Vagina (tissue), 2 donors: ENCODE measurements around the gene PRKCE. TPM values are rescaled to one million over a fixed set of nuclear protein-coding genes. Genes with fewer than 3 reads are reported as not detected.

Experiments used
- DNase-seq, 2 donors: peaks; one replicate each; pipeline ENCODE4 v3.0.0-alpha.2; 2017; ENCODE audit errors: extremely low spot score in 2 of 2
- H3K27ac ChIP-seq: fragments of 200-600 bp; sonication (generic); one replicate; pipeline ENCODE4 v1.5.1; 2019
- H3K27me3 ChIP-seq: fragments of 200-600 bp; sonication (generic); one replicate; pipeline ENCODE4 v1.5.1; 2019
- H3K36me3 ChIP-seq, 2 donors: fragments of 200-600 bp; sonication (generic); one replicate each; pipeline ENCODE4 v1.5.1; 2017 to 2019
- H3K4me1 ChIP-seq: fragments of 200-600 bp; sonication (generic); one replicate; pipeline ENCODE4 v1.5.1; 2019
- H3K4me3 ChIP-seq, 2 donors: fragments of 200-600 bp; sonication (generic); 1 replicate in 1 of 2; 2 replicates in 1 of 2; pipeline ENCODE4 v1.5.1; 2016 to 2019
- H3K9me3 ChIP-seq: fragments of 200-600 bp; sonication (generic); one replicate; pipeline ENCODE4 v1.5.1; 2019
- POLR2A ChIP-seq, 2 donors: fragments of 450-650 bp; IDR thresholded peaks; one replicate each; pipeline ENCODE4 v1.6.1; 2017; ENCODE audit warnings: antibody characterized with exemption in 2 of 2, mild to moderate bottlenecking in 2 of 2, moderate library complexity in 2 of 2
- POLR2AphosphoS5 ChIP-seq, 2 donors: sonication (generic); formaldehyde crosslinking; IDR thresholded peaks; one replicate each; pipeline ENCODE4 v1.9.0; 2017; ENCODE audit warnings: antibody characterized with exemption in 2 of 2, mild to moderate bottlenecking in 2 of 2, low read depth in 1 of 2; ENCODE audit not compliant: insufficient read depth in 1 of 2
- intact Hi-C: fragments of 100-400 bp; cut with DNase I; formaldehyde crosslinking; loops from one replicate; pipeline ENCODE4 v1.15.1; 2023
- total RNA-seq: library from RNA; depleted of rRNA; stranded (reverse); fragments of >200 nt; gene quantifications from one replicate; pipeline ENCODE4 v1.2.3, GENCODE V29; 2016
- TF ChIP-seq, protein P1 (sequence below), 3 experiments: fragments of 450-650 bp in 2 of 3; fragments of 200-600 bp in 1 of 3; sonication (generic) in 1 of 3; IDR thresholded peaks; one replicate each; pipeline ENCODE4 v1.5.1; 2017 to 2019; ENCODE audit warnings: antibody characterized with exemption in 3 of 3, mild to moderate bottlenecking in 2 of 3, moderate library complexity in 2 of 3

PRKCE gene
- total RNA-seq, 1 donor from 2014 or later = 11.8 TPM

DNA sequence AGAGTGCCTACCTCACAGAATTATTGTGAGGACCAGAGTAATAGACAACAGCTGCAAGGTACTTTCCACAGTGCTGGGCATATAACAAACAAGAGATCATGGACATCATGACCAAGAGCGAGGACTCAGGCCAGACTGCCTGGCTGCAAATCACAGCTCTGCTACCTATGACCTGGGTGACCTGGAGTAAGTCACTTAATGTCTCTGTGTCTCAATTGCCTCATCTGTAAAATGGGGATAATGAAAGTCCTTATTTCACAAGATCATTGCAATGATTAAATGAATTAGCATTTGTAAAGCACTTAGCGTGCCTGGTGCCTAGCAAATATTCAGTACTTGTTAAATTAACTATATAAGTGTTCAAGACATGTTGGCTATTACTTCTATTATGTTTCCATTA, 59.7 kb downstream of the PRKCE start:
- Histone ChIP-seq H3K4me1 (peaks cover 11% of the 10 kb centered on the region), H3K36me3 (no peaks in the 10 kb centered on the region), H3K9me3 (no peaks in the 10 kb centered on the region), H3K27me3 (no peaks in the 10 kb centered on the region), H3K27ac (no peak overlapping the region), H3K4me3 (no peak overlapping the region)
- TF ChIP-seq POLR2AphosphoS5 (IDR thresholded peaks at IDR 0.05; ENCODE audit: insufficient read depth in 1 of 2, low read depth in 1 of 2) (no peak), POLR2A (IDR thresholded peaks at IDR 0.05) (no peak)
- TF ChIP-seq, protein P1, sequence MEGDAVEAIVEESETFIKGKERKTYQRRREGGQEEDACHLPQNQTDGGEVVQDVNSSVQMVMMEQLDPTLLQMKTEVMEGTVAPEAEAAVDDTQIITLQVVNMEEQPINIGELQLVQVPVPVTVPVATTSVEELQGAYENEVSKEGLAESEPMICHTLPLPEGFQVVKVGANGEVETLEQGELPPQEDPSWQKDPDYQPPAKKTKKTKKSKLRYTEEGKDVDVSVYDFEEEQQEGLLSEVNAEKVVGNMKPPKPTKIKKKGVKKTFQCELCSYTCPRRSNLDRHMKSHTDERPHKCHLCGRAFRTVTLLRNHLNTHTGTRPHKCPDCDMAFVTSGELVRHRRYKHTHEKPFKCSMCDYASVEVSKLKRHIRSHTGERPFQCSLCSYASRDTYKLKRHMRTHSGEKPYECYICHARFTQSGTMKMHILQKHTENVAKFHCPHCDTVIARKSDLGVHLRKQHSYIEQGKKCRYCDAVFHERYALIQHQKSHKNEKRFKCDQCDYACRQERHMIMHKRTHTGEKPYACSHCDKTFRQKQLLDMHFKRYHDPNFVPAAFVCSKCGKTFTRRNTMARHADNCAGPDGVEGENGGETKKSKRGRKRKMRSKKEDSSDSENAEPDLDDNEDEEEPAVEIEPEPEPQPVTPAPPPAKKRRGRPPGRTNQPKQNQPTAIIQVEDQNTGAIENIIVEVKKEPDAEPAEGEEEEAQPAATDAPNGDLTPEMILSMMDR (IDR thresholded peaks at IDR 0.05) = no peak
- intact Hi-C loops = no loop called here
- DNase-seq = no peak

DNA sequence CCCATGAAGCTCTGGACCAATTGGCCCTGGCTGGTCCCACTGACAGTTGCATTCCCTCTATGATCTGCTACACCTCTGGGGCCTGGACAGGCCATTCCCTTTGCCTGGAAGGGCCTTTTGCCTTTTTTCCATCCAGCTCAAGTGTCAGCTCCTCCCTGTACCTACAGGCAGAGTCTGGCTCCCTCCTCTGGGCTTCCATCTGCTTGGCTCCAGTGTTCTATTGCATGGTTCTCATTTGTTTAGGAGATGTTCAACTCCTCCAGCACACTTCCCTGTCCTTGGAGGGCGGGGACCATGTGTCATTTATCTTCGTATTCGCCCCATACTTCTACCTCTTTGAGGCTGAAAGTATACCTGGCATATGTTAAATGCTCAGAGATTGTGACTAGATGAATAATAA, 61.1 kb downstream of the PRKCE start:
- H3K36me3 ChIP-seq = no peaks in the 10 kb centered on the region
- no peaks in the 10 kb centered on the region for H3K27me3 ChIP-seq
- H3K4me1 ChIP-seq = peaks cover 3% of the 10 kb centered on the region
- TF ChIP-seq, protein P1 (IDR thresholded peaks at IDR 0.05) = no peak
- no peak for TF ChIP-seq POLR2A (IDR thresholded peaks at IDR 0.05)
- TF ChIP-seq POLR2AphosphoS5 (IDR thresholded peaks at IDR 0.05; ENCODE audit: insufficient read depth in 1 of 2, low read depth in 1 of 2) = no peak
- H3K9me3 ChIP-seq = no peaks in the 10 kb centered on the region
- no peak overlapping the region for H3K27ac ChIP-seq
- intact Hi-C loops = no loop called here
- DNase-seq = no peak
- no peak overlapping the region for H3K4me3 ChIP-seq

DNA sequence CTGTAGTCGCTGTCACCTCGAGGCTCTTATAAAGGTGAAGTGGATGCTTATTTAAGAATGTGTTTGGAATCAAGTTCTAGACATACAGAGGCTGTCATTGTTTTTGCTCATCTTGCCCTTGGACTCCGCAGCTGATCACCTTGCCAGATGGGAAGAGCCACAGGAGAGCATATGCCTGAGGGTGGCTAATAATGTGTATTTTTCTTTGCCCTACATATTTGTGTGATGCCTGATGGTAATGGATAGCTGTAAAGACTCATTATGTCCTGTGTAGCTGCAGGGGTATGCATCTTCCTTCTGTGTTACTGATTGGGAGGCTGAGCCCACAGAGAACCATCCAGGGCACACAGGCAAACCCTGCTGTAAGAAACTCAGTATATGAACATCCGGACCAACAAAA, 61.7 kb downstream of the PRKCE start:
- TF ChIP-seq POLR2A (IDR thresholded peaks at IDR 0.05) = no peak
- TF ChIP-seq, protein P1 (IDR thresholded peaks at IDR 0.05) = no peak
- TF ChIP-seq POLR2AphosphoS5 (IDR thresholded peaks at IDR 0.05; ENCODE audit: insufficient read depth in 1 of 2, low read depth in 1 of 2) = no peak
- no peak for DNase-seq
- Histone ChIP-seq H3K27me3 (no peaks in the 10 kb centered on the region), H3K27ac (no peak overlapping the region), H3K4me1 (no peaks in the 10 kb centered on the region), H3K4me3 (no peak overlapping the region), H3K36me3 (no peaks in the 10 kb centered on the region), H3K9me3 (no peaks in the 10 kb centered on the region)
- intact Hi-C loops = no loop called here

DNA sequence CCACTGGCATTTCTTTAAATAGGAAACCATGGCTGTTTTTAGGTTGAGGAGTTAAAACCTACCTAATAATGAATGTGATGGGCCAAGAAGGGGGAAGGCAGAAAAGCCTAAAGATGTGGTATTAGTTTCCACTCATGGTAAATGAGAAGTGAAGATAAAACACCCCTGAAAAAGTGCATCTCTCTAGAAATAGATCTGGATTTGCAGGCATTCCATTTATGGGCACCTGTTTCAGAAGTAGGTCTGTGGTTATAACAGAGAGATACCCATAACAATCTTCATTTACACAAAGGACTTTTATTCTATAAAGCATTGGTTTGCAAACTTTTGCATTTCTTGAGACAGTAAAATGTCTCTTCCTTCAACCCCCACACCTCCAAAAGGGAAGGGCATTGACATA, 62.1 kb downstream of the PRKCE start:
- Histone ChIP-seq H3K4me1 (no peaks in the 10 kb centered on the region), H3K36me3 (no peaks in the 10 kb centered on the region), H3K27ac (no peak overlapping the region), H3K27me3 (no peaks in the 10 kb centered on the region), H3K9me3 (no peaks in the 10 kb centered on the region), H3K4me3 (no peak overlapping the region)
- TF ChIP-seq POLR2A (IDR thresholded peaks at IDR 0.05) = no peak
- TF ChIP-seq, protein P1 (IDR thresholded peaks at IDR 0.05) = no peak
- no peak for TF ChIP-seq POLR2AphosphoS5 (IDR thresholded peaks at IDR 0.05; ENCODE audit: insufficient read depth in 1 of 2, low read depth in 1 of 2)
- intact Hi-C loops = no loop called here
- DNase-seq = no peak

DNA sequence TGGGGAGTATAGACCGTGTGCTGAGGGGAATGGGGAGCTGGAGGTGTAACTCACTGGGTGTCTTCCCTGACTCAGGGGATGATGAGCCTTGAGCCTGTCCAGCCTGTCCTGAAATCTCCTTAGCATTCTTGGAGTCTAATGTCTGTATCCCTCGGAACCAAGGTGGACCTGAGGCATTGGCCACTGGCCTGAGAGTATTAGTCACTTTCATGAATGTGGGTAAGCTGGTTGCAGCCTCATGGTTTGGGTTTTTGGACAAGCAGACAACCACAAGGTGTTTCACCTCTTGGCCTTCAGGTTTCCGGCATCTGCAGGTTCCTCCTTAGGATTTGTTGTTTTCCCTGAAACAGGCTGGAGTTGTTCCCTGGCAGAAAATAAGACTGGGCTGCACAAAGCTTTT, 63.2 kb downstream of the PRKCE start:
- H3K27me3 ChIP-seq = no peaks in the 10 kb centered on the region
- intact Hi-C loops = no loop called here
- TF ChIP-seq, protein P1 (IDR thresholded peaks at IDR 0.05) = no peak
- TF ChIP-seq POLR2AphosphoS5 (IDR thresholded peaks at IDR 0.05; ENCODE audit: insufficient read depth in 1 of 2, low read depth in 1 of 2) = no peak
- TF ChIP-seq POLR2A (IDR thresholded peaks at IDR 0.05) = no peak
- H3K4me3 ChIP-seq = no peak overlapping the region
- H3K27ac ChIP-seq = no peak overlapping the region
- no peaks in the 10 kb centered on the region for H3K36me3 ChIP-seq
- no peak for DNase-seq
- no peaks in the 10 kb centered on the region for H3K4me1 ChIP-seq
- H3K9me3 ChIP-seq = no peaks in the 10 kb centered on the region
